ENCODE measurements around the gene TLDC2.
"Not testable (repeated sequence)": the region's sequence is repeated elsewhere in the genome, so short reads cannot be mapped to it uniquely, and the experiment has no call there.

The TLDC2 gene

DNA sequence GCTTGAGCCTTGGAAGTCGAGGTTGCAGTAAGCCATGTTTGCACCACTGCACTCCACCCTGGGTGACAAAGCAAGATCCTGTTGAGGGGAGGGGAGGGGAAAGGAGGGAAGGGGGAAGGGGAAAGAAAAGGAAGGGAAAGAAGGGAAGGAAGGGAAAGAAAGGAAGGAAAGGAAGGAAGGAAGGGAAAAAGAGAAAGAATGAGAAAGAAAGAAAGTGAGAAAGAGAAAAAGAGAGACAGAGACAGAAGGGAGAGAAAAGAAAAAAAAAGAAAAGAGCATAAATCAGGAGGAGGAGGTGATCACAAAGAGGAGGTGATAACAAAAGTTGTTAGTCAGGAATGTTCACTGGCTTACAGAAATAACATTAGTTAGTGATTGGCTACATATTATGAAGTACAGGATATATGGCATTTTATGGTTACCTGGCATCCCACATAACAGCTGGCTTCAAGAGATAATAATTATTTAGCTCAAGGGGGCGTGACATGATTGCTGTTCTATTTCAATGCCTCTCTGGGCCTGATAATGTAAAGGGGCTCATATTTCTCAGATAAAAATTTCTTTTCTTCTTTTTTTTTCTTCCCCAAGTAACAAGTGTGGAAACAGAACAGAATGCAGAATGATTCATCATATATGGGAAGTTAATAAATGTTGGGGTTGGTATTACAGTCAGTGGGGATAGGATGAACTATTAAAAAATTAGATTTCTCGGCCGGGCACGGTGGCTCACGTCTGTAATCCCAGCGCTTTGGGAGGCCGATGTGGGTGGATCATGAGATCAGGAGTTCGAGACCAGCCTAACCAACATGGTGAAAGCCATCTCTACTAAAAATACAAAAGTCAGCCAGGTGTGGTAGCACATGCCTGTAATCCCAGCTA lies 48.5 kb downstream of the TLDC2 start:
- no peaks in the 10 kb centered on the region for H3K36me3 ChIP-seq (ENCODE audit: insufficient read depth, low read length)
- H3K9ac ChIP-seq (ENCODE audit: low read depth, low read length), result no peak overlapping the region
- no peaks in the 10 kb centered on the region for H3K9me3 ChIP-seq (replicated peaks; ENCODE audit: low read length)
- H3K4me3 ChIP-seq (ENCODE audit: low read length), result no peak overlapping the region
- no peaks in the 10 kb centered on the region for H3K27me3 ChIP-seq (ENCODE audit: control insufficient read depth, insufficient read depth, low read length)
- no peaks in the 10 kb centered on the region for H3K4me1 ChIP-seq (ENCODE audit: control insufficient read depth, insufficient read depth, low read length)
- no peak overlapping the region for H3K4me2 ChIP-seq (ENCODE audit: low read length)

DNA sequence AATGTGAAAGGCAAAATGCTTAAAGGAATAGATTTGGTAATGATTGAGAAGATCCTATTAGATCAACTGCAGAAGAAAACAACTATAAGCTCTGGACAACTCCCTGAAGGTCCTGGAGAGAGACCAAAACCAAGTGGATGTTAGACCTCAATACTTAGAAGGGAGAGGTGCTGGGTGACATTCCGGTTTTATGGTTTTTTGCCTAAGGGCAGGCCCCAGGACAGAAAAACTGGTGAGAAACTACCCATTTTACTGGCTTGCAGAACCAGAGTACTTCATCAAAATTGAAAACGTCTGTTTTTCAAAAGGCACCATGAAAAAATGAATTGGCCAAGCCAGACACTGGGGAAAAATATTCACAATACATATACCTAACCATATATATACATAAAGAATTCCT lies 49.3 kb downstream of the TLDC2 start:
- no peaks in the 10 kb centered on the region for H3K9me3 ChIP-seq (replicated peaks; ENCODE audit: low read length)
- H3K27me3 ChIP-seq (ENCODE audit: control insufficient read depth, insufficient read depth, low read length), result no peaks in the 10 kb centered on the region
- no peak overlapping the region for H3K4me3 ChIP-seq (ENCODE audit: low read length)
- H3K4me1 ChIP-seq (ENCODE audit: control insufficient read depth, insufficient read depth, low read length), result no peaks in the 10 kb centered on the region
- no peaks in the 10 kb centered on the region for H3K36me3 ChIP-seq (ENCODE audit: insufficient read depth, low read length)
- no peak overlapping the region for H3K9ac ChIP-seq (ENCODE audit: low read depth, low read length)
- no peak overlapping the region for H3K4me2 ChIP-seq (ENCODE audit: low read length)

DNA sequence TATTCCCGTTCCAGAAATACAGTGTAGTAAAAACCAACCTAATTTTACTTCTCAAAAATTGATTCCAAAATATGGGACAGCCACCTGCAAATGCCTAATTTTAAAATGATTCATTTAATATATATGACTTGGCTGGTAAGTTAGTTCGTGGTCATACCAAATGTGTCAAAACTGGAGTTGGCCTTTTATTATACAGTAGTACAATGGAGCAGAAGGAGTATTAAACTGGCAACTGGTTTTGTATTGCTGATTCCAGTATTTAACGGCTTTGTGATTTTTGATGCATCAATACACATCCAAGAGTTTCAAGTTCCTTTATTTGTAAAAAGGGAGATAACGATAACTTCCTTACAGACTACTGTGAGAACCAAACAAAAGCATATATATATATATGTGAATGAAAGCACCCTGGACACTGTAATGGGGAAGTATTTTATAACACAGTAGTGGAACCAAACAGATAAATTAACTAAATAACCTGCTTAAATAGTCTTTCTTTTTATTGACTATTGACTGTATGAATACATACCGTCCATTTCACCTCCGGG lies 50.8 kb downstream of the TLDC2 start:
- no peaks in the 10 kb centered on the region for H3K27me3 ChIP-seq (ENCODE audit: control insufficient read depth, insufficient read depth, low read length)
- H3K36me3 ChIP-seq (ENCODE audit: insufficient read depth, low read length), result peaks cover 3% of the 10 kb centered on the region
- H3K4me3 ChIP-seq (ENCODE audit: low read length), result no peak overlapping the region
- no peaks in the 10 kb centered on the region for H3K4me1 ChIP-seq (ENCODE audit: control insufficient read depth, insufficient read depth, low read length)
- no peak overlapping the region for H3K9ac ChIP-seq (ENCODE audit: low read depth, low read length)
- H3K4me2 ChIP-seq (ENCODE audit: low read length), result no peak overlapping the region
- H3K9me3 ChIP-seq (replicated peaks; ENCODE audit: low read length), result no peaks in the 10 kb centered on the region

DNA sequence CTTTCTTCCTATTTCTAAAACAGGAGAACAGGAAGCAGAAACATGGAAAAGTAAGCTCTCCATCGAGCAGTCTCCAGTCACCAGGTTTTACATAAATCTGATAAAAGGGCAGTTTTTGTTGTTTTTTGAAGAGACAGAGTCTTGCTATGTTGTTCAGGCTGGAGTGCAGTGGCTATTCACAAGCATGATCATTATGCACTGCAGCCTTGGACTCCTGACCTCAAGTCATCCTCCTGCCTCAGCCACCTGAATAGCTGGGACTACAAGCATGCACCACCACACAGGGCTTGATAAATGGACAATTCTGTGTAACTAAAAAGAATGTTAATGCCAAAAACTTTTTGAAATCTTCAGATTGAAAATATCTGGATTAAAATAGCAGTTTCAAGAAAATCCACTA lies 51.8 kb downstream of the TLDC2 start:
- Histone ChIP-seq H3K27me3 (ENCODE audit: control insufficient read depth, insufficient read depth, low read length) (no peaks in the 10 kb centered on the region), H3K9ac (ENCODE audit: low read depth, low read length) (no peak overlapping the region), H3K4me2 (ENCODE audit: low read length) (no peak overlapping the region), H3K36me3 (ENCODE audit: insufficient read depth, low read length) (peaks cover 3% of the 10 kb centered on the region), H3K4me1 (ENCODE audit: control insufficient read depth, insufficient read depth, low read length) (no peaks in the 10 kb centered on the region), H3K9me3 (replicated peaks; ENCODE audit: low read length) (no peaks in the 10 kb centered on the region), H3K4me3 (ENCODE audit: low read length) (no peak overlapping the region)

DNA sequence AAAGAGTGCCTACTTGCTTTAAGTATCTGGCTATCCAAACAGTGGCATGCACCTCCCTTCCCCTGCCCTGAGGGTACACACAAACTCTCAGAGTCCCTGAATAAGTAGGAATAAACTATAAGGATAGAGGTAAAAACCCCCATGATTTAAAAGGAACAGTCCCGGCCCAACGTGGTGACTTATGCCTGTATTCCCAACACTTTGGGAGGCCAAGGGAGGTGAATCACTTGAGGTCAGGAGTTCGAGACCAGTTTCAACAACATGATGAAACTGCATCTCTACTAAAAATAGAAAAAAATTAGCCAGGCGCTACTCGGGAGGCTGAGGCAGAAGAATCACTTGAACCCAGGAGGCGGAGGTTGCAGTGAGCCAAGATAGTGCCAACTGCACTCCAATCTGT lies 53.4 kb downstream of the TLDC2 start:
- Histone ChIP-seq H3K4me1 (ENCODE audit: control insufficient read depth, insufficient read depth, low read length) (no peaks in the 10 kb centered on the region), H3K27me3 (ENCODE audit: control insufficient read depth, insufficient read depth, low read length) (no peaks in the 10 kb centered on the region), H3K9me3 (replicated peaks; ENCODE audit: low read length) (no peaks in the 10 kb centered on the region), H3K4me2 (ENCODE audit: low read length) (no peak overlapping the region), H3K9ac (ENCODE audit: low read depth, low read length) (no peak overlapping the region), H3K36me3 (ENCODE audit: insufficient read depth, low read length) (peaks cover 3% of the 10 kb centered on the region), H3K4me3 (ENCODE audit: low read length) (no peak overlapping the region)

DNA sequence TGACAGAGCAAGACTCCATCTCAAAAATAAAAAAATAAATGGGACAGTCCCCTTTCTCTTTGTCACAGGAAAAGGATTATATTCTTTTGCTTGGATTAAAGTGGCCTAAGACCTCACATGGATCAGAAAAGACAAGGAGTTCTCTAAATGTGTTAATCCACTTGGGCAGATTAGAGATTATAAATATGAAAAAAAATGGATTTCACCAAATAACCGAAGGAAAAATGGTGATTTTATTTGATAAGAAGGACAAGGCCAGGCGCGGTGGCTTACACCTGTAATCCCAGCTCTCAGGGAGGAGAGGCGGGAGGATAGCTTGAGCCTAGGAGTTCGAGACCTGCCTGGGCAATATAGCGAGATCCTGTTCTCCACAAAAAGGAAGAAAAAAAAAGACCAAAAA lies 53.8 kb downstream of the TLDC2 start:
- Histone ChIP-seq H3K9me3 (replicated peaks; ENCODE audit: low read length) (no peaks in the 10 kb centered on the region), H3K4me3 (ENCODE audit: low read length) (no peak overlapping the region), H3K36me3 (ENCODE audit: insufficient read depth, low read length) (peaks cover 3% of the 10 kb centered on the region), H3K27me3 (ENCODE audit: control insufficient read depth, insufficient read depth, low read length) (no peaks in the 10 kb centered on the region), H3K4me2 (ENCODE audit: low read length) (no peak overlapping the region), H3K9ac (ENCODE audit: low read depth, low read length) (no peak overlapping the region), H3K4me1 (ENCODE audit: control insufficient read depth, insufficient read depth, low read length) (no peaks in the 10 kb centered on the region)

DNA sequence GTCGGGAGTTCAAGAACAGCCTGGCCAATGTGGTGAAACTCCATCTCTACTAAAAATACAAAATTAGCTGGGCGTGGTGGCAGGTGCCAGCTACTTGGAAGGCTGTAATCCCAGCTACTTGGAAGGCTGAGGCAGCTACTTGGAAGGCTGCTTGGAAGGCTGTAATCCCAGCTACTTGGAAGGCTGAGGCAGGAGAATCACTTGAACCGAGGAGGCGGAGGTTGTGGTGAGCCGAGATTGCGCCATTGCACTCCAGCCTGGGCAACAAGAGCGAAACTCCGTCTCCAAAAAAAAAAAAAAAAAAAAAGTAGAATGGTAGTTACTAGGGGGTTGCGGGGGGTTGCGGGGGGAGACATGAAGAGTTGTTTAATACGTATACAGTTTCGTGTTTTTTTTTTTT lies 56.1 kb downstream of the TLDC2 start:
- not testable (repeated sequence) for H3K27me3 ChIP-seq (ENCODE audit: control insufficient read depth, insufficient read depth, low read length); H3K4me3 ChIP-seq (ENCODE audit: low read length); H3K36me3 ChIP-seq (ENCODE audit: insufficient read depth, low read length); H3K4me2 ChIP-seq (ENCODE audit: low read length); H3K9me3 ChIP-seq (replicated peaks; ENCODE audit: low read length); H3K9ac ChIP-seq (ENCODE audit: low read depth, low read length); H3K4me1 ChIP-seq (ENCODE audit: control insufficient read depth, insufficient read depth, low read length)

DNA sequence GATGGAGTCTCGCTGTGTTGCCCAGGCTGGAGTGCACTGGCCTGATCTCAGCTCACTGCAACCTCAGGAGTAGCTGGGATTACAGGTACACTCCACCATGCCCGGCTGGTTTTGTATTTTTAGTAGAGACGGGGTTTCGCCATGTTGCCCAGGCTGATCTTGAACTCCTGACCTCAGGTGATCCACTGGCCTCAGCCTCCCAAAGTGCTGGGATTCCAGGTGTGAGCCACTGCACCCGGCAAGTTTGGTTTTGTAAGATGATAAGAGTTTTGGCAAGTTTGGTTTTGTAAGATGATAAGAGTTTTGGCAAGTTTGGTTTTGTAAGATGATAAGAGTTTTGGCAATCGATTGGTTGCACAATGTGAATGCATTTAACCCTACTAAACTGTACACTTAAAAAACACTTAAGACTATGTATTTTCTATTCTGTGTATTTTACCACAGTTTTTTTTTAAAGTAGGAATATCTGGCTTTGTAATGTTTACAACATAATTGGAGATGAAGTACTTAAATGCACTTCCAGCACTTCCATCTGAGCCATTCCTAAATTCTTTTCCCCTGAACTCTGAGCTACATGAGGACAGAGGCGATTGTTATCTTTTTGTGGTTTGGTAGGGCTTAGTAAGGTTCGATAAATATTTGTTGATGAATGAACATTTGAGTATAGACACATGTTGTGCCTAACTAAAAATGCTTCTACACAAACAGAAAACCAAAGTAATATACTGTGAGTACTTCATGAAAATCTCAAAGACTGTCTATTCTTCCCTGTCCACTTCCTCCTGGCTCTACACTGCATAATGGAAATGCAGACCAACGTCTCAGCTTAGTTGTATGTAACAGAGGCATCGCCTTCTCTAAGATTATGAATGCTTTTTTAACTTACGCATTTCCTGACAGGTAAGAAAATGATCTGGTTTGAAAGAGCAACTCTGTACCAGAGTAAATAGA lies 56.8 kb downstream of the TLDC2 start:
- Histone ChIP-seq H3K4me1 (ENCODE audit: control insufficient read depth, insufficient read depth, low read length) (no peaks in the 10 kb centered on the region), H3K27me3 (ENCODE audit: control insufficient read depth, insufficient read depth, low read length) (no peaks in the 10 kb centered on the region), H3K4me2 (ENCODE audit: low read length) (no peak overlapping the region), H3K9me3 (replicated peaks; ENCODE audit: low read length) (no peaks in the 10 kb centered on the region), H3K36me3 (ENCODE audit: insufficient read depth, low read length) (peaks cover 3% of the 10 kb centered on the region), H3K9ac (ENCODE audit: low read depth, low read length) (no peak overlapping the region), H3K4me3 (ENCODE audit: low read length) (no peak overlapping the region)

DNA sequence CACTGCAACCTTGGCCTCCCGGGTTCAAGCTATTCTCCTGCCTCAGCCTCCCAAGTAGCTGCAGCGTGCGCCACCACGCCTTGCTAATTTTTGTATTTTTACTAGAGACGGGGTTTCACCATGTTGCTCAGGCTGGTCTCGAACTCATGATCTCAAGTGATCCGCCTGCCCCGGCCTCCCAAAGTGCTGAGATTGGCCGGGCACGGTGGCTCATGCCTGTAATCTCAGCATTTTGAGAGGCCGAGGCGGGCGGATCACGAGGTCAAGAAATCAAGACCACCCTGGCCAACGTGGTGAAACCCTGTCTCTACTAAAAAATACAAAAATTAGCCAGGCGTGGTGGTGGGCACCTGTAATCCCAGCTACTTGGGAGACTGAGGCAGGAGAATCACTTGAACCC lies 57.6 kb downstream of the TLDC2 start:
- not testable (repeated sequence) for H3K9me3 ChIP-seq (replicated peaks; ENCODE audit: low read length); H3K27me3 ChIP-seq (ENCODE audit: control insufficient read depth, insufficient read depth, low read length); H3K4me1 ChIP-seq (ENCODE audit: control insufficient read depth, insufficient read depth, low read length); H3K4me3 ChIP-seq (ENCODE audit: low read length); H3K9ac ChIP-seq (ENCODE audit: low read depth, low read length); H3K36me3 ChIP-seq (ENCODE audit: insufficient read depth, low read length); H3K4me2 ChIP-seq (ENCODE audit: low read length)

DNA sequence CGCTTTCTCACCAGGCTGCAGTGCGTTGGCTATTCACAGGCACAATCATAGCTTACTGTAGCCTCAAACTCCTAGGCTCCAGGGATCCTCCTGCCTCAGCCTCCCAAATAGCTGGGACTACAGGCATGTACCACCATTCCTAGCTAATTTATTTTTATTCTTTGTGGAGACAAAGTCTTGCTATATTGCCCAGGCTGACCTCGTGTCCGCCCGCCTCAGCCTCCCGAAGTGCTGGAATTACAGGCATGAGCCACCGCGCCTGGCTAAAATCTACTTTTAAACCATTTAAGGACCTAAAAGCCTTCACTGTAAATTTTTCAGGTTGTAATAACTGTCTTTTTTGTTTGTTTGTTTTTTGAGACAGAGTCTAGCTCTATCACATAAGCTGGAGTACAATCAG lies 60.4 kb downstream of the TLDC2 start:
- H3K4me1 ChIP-seq (ENCODE audit: control insufficient read depth, insufficient read depth, low read length), result no peaks in the 10 kb centered on the region
- no peak overlapping the region for H3K9ac ChIP-seq (ENCODE audit: low read depth, low read length)
- no peak overlapping the region for H3K4me3 ChIP-seq (ENCODE audit: low read length)
- H3K36me3 ChIP-seq (ENCODE audit: insufficient read depth, low read length), result no peaks in the 10 kb centered on the region
- H3K9me3 ChIP-seq (replicated peaks; ENCODE audit: low read length), result no peaks in the 10 kb centered on the region
- H3K27me3 ChIP-seq (ENCODE audit: control insufficient read depth, insufficient read depth, low read length), result no peaks in the 10 kb centered on the region
- no peak overlapping the region for H3K4me2 ChIP-seq (ENCODE audit: low read length)

DNA sequence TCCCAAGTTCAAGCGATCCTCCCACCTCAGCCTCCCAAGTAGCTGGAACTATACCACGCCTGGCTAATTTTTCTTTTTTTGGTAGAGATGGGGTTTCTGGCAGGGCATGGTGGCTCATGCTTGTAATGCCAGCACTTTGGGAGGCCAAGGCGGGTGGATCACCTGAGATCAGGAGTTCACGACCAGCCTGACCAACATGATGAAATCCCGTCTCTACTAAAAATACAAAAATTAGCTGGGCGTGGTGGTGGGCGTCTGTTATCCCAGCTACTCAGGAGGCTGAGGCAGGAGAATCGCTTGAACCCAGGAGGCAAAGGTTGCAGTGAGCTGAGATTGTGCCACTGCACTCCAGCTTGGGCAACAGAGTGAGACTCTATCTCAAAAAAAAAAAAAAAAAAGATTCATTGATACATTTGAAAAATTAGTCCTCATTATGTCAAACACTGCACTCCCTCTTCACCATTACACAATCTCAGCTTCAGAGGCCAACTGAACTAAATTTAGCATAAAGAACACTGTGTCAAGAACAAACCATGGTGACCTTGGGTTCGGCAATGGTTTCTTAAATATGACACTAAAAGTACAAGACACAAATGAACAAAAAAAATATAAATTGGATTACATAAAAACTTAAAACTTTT lies 60.9 kb downstream of the TLDC2 start:
- H3K4me1 ChIP-seq (ENCODE audit: control insufficient read depth, insufficient read depth, low read length); H3K9ac ChIP-seq (ENCODE audit: low read depth, low read length); H3K4me3 ChIP-seq (ENCODE audit: low read length); H3K27me3 ChIP-seq (ENCODE audit: control insufficient read depth, insufficient read depth, low read length); H3K9me3 ChIP-seq (replicated peaks; ENCODE audit: low read length); H3K36me3 ChIP-seq (ENCODE audit: insufficient read depth, low read length); H3K4me2 ChIP-seq (ENCODE audit: low read length): not testable (repeated sequence)

Measured in skeletal muscle satellite cell (primary cell).